GM21619 (cell line): ENCODE results near the gene DLGAP4.
A peak's percentile ranks its signal among the peaks of the same experiment; 100 is the strongest.
"Not testable (repeated sequence)": the region's sequence is repeated elsewhere in the genome, so short reads cannot be mapped to it uniquely, and the experiment has no call there.

Experiments
- ATAC-seq: cut with Tn5 transposase; IDR thresholded peaks from one replicate; pipeline ENCODE4 v1.9.1; 2021; ENCODE audit not compliant: unreplicated experiment

DLGAP4 gene

DNA sequence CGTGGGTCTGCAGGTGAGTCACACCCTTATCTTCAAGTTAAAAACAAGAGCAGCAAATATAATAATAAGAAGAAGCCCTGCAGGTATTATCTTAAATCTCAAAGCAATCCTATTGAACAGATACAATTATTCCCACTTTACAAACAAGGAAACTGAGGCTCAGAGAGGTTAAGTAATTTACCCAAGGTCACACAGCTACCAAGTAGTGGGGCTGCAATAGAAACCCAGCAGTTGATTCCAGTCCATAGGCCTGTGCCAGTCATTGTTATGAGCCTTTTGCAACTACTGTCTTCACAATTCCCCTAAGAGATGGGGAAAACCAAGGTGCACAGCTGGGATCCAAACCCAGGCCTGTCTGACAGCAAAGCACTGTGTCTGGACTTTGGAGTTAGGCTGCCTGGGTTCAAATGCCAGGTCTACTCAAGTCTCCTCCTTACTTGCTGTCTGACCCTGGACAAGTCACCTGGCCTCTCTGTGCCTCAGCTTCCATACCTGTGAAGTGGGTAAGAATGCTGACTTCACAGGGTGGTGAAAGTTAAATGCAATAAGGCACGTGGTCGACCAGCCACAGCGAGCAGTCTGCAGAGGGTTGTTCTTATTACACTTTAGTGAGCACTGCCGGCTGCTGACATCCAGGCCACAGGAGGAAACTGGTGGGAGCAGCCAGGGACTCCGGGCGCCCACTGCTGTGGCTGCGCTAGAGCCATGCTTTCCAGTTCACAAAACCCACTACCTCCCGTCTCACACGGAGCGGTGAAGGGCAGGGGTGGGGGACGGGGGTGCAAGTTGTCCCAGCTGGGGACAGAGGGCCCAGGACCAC is 241.3 kb downstream of the DLGAP4 start:
- no peak for ATAC-seq

- ATAC-seq: no peak
Measured at GRCh38 chr20:36548006-36548315, 241.8 kb downstream of the DLGAP4 start.

GRCh38 chr20:36548704-36549627 is 242.8 kb downstream of the DLGAP4 start:
- no peak for ATAC-seq

DNA sequence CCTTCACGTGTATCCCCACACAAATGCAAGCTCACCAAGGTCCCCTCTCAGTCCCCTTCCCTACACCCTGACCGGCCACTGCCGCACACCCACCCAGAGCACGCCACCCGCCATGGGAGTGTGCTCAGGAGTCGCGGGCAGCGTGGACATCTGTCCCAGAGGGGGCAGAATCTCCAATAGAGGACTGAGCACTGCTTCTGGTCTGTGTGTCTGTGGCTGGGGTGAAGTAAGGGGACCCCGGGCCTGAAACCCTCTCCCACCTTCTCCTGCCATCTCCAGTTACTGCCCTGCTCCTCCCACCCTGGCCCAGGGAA is 243.4 kb downstream of the DLGAP4 start:
- ATAC-seq: no peak

GRCh38 chr20:36549942-36550789 is 244.0 kb downstream of the DLGAP4 start:
- no peak for ATAC-seq

DNA sequence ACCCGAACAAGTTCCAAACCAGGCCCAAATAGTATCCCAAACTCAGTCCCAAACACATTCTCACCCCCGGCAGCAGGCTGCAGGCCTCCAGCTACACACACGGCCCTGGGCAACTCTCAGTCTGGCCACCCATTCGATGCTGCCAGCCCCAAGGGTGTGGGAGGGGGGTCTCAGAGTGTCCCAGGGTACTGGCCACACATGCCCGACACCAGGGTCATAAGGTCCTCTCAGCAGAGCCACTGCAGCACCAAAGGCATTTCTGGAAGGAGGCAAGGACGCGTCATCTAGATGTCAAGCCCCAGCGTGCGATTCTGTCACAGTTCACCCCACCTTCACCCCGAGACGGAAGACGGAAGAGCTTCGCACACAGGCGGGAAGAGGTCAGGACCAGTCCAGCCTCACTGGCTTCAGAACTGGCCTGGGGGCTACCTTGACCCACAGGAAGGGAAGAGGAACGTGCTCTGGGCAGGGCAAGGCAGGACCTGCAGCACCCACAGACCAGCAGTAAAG is 244.7 kb downstream of the DLGAP4 start:
- ATAC-seq: no peak

DNA sequence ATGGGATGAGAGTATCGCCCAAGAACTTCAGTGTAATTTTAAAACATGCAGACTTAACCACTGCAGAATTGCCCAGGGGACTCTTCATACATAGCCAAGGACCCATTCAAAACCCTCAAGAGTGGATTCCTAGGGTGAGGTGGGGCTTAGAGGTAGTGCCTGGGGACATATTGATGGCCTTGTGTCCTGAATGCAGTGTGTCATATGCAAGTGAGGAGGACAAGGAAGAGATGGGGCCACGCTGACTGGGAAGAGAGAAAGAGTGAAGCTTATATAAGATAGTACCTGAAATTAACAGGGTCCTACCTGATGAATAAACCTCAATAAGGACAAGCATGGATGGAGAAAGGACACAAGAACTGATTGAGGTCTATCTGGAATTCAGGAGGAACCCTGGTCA is 249.1 kb downstream of the DLGAP4 start:
- ATAC-seq: no peak

GRCh38 chr20:36562724-36563123 is 256.6 kb downstream of the DLGAP4 start:
- ATAC-seq: no peak

DNA sequence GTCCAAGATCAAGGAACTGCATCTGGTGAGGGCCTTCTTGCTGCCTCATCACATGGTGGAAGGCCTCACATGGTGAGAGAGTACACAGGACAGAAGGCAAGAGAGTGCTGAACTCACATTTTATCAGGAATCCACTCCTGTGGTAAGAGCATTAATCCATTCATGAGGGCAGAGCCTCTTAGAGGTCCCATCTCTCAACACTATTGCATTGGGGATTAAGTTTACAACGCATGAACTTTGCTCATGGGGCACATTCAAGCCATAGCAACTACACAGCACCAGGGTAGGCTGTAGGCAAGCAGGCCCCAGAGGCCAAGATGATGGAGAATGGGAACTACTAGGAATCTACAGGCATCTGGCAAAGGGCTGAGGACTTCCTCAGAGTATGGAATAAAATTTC is 257.2 kb downstream of the DLGAP4 start:
- no peak for ATAC-seq

DNA sequence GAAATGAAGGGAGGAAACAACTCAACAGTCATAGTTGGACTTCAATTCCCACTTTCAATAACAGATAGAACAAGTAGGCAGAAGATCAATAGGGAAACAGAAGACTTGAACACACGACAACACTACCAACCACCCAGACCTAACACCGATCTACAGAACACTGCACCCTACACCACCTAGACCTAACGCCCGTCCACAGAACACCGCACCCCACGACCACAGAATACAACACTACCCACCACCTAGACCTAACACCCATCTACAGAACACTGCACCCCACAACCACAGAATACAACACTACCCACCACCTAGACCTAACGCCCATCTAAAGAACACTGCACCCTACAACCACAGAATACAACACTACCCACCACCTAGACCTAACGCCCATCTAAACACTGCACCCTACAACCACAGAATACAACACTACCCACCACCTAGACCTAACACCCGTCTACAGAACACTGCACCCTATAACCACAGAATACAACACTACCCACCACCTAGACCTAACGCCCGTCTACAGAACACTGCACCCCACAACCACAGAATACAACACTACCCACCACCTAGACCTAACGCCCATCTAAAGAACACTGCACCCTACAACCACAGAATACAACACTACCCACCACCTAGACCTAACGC is 258.1 kb downstream of the DLGAP4 start:
- ATAC-seq: not testable (repeated sequence)

DNA sequence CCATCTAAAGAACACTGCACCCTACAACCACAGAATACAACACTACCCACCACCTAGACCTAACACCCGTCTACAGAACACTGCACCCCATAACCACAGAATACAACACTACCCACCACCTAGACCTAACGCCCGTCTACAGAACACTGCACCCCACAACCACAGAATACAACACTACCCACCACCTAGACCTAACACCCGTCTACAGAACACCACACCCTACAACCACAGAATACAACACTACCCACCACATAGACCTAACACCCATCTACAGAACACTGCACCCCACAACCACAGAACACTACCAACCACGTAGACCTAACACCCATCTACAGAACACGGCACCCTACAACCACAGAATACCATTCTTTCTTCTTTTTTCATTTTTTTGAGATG is 258.6 kb downstream of the DLGAP4 start:
- ATAC-seq: not testable (repeated sequence)

DNA sequence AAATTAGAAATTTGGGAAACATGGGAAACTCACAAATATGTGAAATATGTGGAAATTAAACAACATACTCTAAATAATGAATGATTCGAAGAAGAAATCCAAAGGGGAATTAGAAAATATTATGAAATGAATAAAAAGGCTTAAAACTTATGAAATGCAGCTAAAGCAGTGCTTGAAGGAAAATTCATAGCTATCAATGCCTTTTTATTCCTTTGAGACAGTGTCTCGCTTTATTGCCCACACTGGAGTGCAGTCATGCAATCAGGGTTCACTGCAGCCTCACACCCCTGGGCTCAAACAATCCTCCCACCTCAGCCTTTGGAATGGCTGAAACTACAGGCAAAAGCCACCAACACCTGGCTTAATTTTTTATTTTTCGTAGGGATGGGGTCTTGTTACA is 259.4 kb downstream of the DLGAP4 start:
- ATAC-seq: no peak

GRCh38 chr20:36569847-36570429 is 263.8 kb downstream of the DLGAP4 start:
- no peak for ATAC-seq

DNA sequence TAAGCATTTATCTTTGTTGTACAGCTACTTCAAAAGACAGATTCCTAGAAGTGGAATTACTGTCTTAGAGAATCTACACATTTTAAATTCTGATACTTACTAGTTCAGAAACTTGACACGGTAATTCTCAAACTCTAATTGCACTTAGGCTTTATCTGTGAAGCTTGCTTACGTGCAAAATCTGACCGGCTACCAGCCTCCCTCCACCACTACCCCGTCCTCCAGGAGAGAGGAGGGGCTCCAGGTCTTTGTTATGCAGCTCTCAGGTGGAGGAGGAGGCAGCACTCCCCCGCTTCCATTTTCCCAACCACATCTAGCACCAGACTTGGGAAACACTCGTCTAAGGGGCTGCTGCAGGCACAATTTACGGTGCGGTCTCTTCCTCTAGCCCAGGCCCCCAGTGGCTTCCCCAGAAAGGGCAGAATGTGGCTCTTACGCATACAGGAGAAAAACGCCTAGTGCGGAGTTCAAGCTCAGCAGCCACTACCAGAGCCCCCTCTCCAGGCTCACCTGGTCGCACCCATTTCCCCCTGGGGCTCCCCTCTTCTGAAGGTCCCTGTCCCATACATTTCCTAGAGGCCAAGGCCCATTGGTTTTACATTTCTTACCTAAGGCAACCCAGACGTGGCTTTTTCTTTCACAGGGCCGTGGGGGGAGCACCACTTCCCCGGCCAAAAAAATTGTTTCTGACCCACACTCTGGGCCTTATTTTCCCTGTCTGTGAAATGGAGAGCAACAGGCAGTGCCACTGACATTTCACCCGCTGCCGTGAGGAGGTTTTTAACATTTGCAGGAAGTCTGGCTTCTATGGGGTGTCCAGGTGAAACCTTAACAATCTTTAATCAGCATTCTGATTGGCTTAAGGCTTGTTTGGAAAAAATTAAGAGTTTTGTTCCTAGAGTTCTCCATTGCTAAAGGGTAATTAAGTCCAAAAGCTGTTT is 265.7 kb downstream of the DLGAP4 start:
- ATAC-seq: no peak

GRCh38 chr20:36572701-36573102 is 266.6 kb downstream of the DLGAP4 start:
- ATAC-seq: peak; percentile 13

DNA sequence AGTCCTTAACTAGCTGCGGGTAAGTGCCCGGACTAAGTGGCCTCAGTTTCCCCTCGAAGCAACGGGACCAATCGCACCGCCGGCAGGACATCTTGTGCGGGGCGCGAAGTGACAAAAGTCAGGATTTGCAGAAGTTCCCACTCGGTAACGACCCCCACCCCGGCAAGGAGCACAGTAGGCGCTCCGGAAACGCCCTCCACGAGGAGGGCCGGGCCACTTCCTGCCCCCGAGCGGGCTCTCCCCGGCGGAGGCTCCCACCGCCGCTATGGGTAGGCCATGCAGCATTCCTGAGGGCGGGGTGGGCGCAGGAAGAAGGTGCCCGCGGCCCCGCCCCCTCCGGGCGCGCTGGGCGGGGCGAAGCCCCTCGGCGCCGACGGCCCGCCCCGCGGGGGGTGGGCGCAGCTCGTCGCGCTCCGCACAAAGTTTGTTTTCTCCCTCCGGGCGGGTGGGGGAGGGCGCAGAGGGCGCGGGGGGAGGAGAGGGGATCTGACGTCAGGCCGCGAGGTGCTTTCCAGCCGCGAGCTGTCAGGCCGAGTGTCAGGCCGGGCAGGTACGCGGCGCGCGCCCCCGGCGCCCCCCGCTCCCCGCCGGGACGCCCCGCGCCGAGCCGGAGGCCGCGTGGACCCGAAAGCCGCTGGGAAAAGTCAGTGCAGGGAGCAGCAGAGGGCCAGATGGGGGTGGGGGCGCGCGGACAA is 267.1 kb downstream of the DLGAP4 start, which contains the start of gene TGIF2:
Gene TGIF2, plus strand, starts transcription at position 495 of the 695 bp plus-strand sequence. CDS start 5,178 bp downstream, outside the sequence.
- peak; percentile 63 for ATAC-seq

DNA sequence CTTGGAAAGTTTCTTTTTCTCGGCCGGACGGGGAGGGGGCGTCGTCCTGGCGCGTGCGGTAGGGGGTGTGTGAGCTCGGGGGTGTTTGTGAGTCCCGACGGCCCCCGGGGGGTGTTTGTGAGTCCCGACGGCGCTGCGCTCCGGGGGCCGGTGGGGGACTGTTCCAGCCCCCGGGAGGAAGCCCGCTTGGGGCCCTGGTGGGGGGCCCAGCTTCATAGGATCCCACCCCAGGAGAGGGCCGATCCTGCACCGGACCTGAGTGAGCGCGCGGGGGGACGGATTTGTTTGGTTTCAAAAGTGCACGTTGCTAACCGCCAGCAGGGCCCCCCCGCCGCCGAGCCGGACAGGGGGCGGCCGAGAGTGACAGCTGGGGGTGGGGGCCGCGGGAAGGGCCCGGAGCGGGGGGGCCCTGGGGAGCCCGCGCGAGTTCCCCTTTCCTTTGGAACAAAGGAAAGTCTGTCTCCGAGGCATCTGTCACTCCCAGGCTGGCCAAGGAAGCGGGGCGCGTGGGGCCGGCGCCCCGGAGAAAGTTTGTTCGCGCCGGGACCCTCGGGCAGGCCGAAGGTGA is 267.7 kb downstream of the DLGAP4 start:
- ATAC-seq: no peak
